KOPT-K1 (cell line): Measurements from ENCODE around the gene CALD1.

Source experiments
- H3K27ac ChIP-seq: fragments of 200-600 bp; sonication (generic); 2 replicates; pipeline ENCODE4 v1.5.1; 2016; ENCODE audit warnings: antibody characterized with exemption, mild to moderate bottlenecking, low read depth, low read length; ENCODE audit not compliant: poor library complexity, severe bottlenecking
- H3K36me3 ChIP-seq: fragments of 200-600 bp; sonication (generic); 2 replicates; pipeline ENCODE4 v1.5.1; 2017; ENCODE audit warnings: antibody characterized with exemption, mild to moderate bottlenecking, low read length, moderate library complexity; ENCODE audit not compliant: insufficient read depth
- H3K9me3 ChIP-seq: fragments of 200-600 bp; sonication (generic); 2 replicates; pipeline ENCODE4 v1.5.1; 2017; ENCODE audit warnings: antibody characterized with exemption, low read length, mild to moderate bottlenecking; ENCODE audit not compliant: insufficient read depth, poor library complexity, severe bottlenecking

CALD1 gene

DNA sequence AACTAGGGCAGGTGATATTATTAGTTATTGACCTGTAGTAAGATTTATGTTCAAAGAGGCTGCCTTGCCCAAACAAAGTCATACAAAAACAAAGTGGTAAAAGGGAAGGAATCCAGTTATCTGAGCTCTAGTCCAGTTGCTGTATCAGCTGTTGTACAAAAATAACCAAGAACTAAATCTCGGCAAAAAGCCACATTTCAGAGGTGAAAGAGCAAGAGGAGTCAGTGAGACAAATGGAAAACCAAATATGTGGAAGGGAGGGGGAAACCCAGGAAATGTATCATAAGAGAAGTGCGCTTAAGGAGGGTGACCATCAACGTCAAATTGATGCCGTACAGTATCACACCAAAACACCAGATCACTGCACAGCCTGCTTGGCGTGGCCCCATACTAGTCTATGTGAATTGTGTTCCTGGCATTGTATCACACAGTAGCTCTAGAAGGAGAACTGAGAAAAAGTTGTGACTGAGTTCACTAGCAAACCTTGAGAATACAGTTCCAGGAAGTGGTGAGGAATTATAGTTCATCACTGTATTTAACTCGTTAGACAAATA, 213.3 kb downstream of the CALD1 start:
- Histone ChIP-seq H3K9me3 (no peaks in the 10 kb centered on the region), H3K36me3 (peaks cover 27% of the 10 kb centered on the region), H3K27ac (no peak overlapping the region)

DNA sequence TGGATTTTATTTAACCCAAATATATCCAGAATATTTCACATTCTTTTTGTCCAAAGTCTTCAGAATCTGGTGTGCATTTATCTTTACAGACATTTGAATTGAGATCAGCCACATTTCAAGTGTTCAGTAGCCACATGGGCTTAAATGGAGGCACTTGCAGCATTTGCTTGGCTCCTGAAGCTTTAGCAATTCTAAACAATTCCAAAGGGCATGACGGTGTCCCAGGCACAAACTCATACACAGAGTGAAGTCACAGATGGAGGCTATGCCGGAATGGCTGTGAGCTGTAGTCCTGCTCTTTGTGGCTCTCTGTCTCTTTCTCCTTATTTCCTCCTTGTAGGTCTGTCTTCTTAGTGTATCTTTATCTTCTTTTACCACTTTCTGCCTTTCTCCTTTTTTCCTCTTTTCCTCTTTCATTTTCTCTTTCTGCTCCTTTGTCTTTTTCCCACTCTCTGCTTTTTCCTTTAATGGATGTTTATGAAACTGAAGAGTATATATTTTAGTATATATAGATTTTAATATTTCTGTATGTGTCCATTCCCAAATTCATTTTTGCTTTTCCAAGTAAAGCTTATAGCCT, 214.5 kb downstream of the CALD1 start:
- H3K27ac ChIP-seq: no peak overlapping the region
- peaks cover 27% of the 10 kb centered on the region for H3K36me3 ChIP-seq
- no peaks in the 10 kb centered on the region for H3K9me3 ChIP-seq

DNA sequence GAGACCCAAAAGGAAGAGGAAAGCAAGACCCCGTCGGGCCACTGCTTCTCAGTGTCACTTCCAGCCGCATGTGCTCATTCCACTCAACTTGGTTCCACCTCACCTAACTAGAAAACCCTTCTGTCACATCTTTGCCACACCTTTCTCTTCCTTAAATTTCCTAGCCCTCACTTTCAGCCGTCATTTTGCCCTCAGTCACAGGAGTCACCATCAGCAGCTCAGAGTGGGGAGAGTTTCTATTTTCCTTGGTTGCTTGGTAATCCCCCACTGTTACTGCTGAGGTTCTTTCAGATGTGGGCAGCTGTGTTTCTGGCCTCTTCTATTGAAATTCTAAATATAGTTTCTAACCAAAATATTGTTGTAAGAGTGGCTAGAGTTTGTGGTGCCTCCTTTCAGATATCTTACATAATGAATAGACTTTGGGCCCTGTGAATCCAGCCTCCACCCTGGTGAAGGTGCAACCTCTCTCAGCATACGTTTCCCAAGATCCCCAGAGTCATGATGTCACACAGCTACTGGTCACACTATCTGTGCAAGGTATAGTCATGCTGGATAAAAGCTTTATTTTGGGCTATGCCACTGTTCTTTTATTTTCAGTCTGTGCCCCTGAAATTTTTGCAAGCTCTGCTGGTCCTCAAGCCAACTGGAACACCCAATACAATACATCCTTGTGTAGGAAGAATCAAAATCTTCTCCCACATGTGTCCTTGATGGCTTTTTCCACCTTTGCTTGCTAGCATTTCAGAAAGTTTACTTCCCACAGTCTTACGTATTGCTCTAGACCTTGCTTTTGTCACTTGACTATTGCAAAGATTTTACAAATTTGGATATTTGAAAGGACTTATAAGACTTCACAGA, 216.0 kb downstream of the CALD1 start:
- Histone ChIP-seq H3K27ac (no peak overlapping the region), H3K9me3 (no peaks in the 10 kb centered on the region), H3K36me3 (peaks cover 27% of the 10 kb centered on the region; the same call in 1 of the 2 replicates)

DNA sequence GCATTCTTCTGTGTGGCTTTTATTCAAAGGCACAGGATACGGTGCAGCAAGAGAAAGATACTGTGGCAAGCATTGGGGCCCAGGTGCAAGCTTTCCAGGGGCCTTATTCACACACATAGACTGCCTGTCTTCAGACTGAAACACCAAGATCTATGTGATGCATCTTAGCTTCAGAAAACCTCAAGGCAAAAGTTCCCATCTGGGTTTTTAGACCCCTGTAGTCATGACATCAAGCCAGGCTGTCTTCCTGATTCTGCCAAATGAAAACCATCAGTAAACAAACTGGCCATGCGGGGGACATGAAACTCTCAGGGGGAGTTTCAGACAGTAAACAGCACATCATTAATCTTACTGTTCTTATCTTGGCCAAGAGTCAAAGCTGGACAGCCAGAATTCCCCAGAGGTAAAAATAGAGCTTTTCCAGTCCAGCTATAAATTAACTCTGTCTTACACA, 216.7 kb downstream of the CALD1 start:
- Histone ChIP-seq H3K9me3 (no peaks in the 10 kb centered on the region), H3K36me3 (peaks cover 27% of the 10 kb centered on the region; the same call in 1 of the 2 replicates), H3K27ac (no peak overlapping the region)

- Histone ChIP-seq H3K9me3 (no peaks in the 10 kb centered on the region), H3K27ac (no peak overlapping the region), H3K36me3 (peaks cover 27% of the 10 kb centered on the region; the same call in 1 of the 2 replicates)
These were observed 217.9 kb downstream of the CALD1 start for GRCh38 chr7:134997214-134997885.

DNA sequence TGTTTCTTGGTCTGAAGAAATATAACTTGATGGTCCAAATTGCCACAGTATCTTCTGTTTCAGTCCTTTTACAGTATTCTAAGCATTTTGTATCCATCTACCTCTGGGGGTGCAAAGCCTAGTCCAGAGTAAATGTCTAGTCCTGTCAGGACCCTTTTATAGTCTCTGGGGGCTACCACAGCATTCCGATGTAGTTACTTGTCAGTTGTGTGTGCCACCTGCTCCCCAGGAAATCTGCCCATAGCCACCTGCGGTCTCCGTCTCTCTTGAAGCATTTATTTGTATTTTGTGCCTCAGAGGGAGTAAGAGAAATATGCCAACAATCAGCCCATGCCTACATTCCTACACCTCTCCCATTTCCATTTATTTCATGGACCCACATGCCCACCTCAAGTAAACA, 219.7 kb downstream of the CALD1 start:
- Histone ChIP-seq H3K9me3 (no peaks in the 10 kb centered on the region), H3K27ac (no peak overlapping the region), H3K36me3 (peaks cover 12% of the 10 kb centered on the region; the same call in 1 of the 2 replicates)

GRCh38 chr7:135001390-135002165, 222.1 kb downstream of the CALD1 start:
- H3K27ac ChIP-seq: no peak overlapping the region
- H3K36me3 ChIP-seq: no peaks in the 10 kb centered on the region
- no peaks in the 10 kb centered on the region for H3K9me3 ChIP-seq

DNA sequence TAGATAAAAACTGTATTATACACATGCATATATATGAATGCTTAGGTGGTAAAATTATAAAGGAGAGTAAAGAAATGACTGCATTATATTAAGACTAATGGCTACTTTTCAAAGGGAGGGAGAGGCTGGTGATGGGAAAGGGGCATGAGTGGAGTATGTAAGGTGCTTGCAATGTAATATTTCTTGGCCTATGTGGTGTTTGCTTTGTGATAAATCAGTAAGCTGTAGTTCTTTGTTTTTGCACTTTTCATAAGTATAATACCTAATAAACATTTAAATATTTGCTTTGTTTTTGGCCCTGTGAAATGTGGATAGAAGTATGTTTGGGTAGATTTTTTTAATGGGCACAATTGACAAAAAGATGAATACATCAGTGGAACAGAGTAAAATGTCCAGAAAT, 232.8 kb downstream of the CALD1 start:
- H3K36me3 ChIP-seq: no peaks in the 10 kb centered on the region
- no peaks in the 10 kb centered on the region for H3K9me3 ChIP-seq
- no peak overlapping the region for H3K27ac ChIP-seq
